ENCODE data around the gene KLHL29.

Gene KLHL29

GRCh38 chr2:23683001-23683400 is 298.0 kb downstream of the KLHL29 start:
- no peak for DNase-seq (ENCODE audit: low spot score)

GRCh38 chr2:23684395-23685176 is 299.6 kb downstream of the KLHL29 start:
- DNase-seq (ENCODE audit: low spot score): no peak

GRCh38 chr2:23685181-23685580 is 300.2 kb downstream of the KLHL29 start:
- DNase-seq (ENCODE audit: low spot score): no peak

GRCh38 chr2:23685706-23686105 is 300.7 kb downstream of the KLHL29 start:
- no peak for DNase-seq (ENCODE audit: low spot score)

GRCh38 chr2:23686405-23687029 is 301.5 kb downstream of the KLHL29 start:
- no peak for DNase-seq (ENCODE audit: low spot score)

- DNase-seq (ENCODE audit: low spot score): no peak
These were observed 302.2 kb downstream of the KLHL29 start for GRCh38 chr2:23687214-23687613.

GRCh38 chr2:23687713-23688112 is 302.7 kb downstream of the KLHL29 start:
- DNase-seq (ENCODE audit: low spot score): no peak

GRCh38 chr2:23688486-23689130 is 303.6 kb downstream of the KLHL29 start:
- DNase-seq (ENCODE audit: low spot score): no peak

- no peak for DNase-seq (ENCODE audit: low spot score)
These were observed 304.2 kb downstream of the KLHL29 start for GRCh38 chr2:23689131-23689700.

- no peak for DNase-seq (ENCODE audit: low spot score)
These were observed 304.9 kb downstream of the KLHL29 start for GRCh38 chr2:23689891-23690290.

GRCh38 chr2:23690421-23691105 is 305.6 kb downstream of the KLHL29 start:
- no peak for DNase-seq (ENCODE audit: low spot score)

GRCh38 chr2:23691106-23691470 is 306.1 kb downstream of the KLHL29 start:
- no peak for DNase-seq (ENCODE audit: low spot score)

GRCh38 chr2:23691565-23691964 is 306.6 kb downstream of the KLHL29 start:
- DNase-seq (ENCODE audit: low spot score): no peak

GRCh38 chr2:23692263-23692662 is 307.3 kb downstream of the KLHL29 start:
- no peak for DNase-seq (ENCODE audit: low spot score)

- no peak for DNase-seq (ENCODE audit: low spot score)
These were observed 308.0 kb downstream of the KLHL29 start for GRCh38 chr2:23692851-23693605.

- no peak for DNase-seq (ENCODE audit: low spot score)
These were observed 308.6 kb downstream of the KLHL29 start for GRCh38 chr2:23693606-23693951.

GRCh38 chr2:23694058-23695045 is 309.4 kb downstream of the KLHL29 start:
- DNase-seq (ENCODE audit: low spot score): no peak

- no peak for DNase-seq (ENCODE audit: low spot score)
These were observed 310.4 kb downstream of the KLHL29 start for GRCh38 chr2:23695214-23695889.

- DNase-seq (ENCODE audit: low spot score): no peak
These were observed 311.1 kb downstream of the KLHL29 start for GRCh38 chr2:23695890-23696751.
